IMR-90 (cell line): Measurements from ENCODE around the gene PFKP. TPM values are rescaled to one million over a fixed set of nuclear protein-coding genes. Genes with fewer than 3 reads are reported as not detected.

Source experiments
- ATAC-seq: fragments of 200-7000 bp; cut with Tn5 transposase; 2 replicates; pipeline ENCODE4 v1.9.1; 2020; ENCODE audit warnings: low read depth, mild to moderate bottlenecking, moderate library complexity
- BruUV-seq: library from RNA; stranded (reverse); fragments of 400-500 nt; replicated peaks from 2 replicates; lab custom pipeline; 2021; lab: Mats Ljungman, UMichigan
- CTCF ChIA-PET: fragments of 300-600 bp; formaldehyde crosslinking; extraction: SDS; loops from one replicate; lab custom pipeline; 2021; ENCODE audit warnings: antibody characterized with exemption; lab: Yijun Ruan, JAX
- POLR2A ChIA-PET: fragments of 300-600 bp; sonication (Branson Sonifier 250); formaldehyde crosslinking; loops from one replicate; lab custom pipeline; 2022; ENCODE audit warnings: antibody characterized with exemption; ENCODE audit not compliant: unreplicated experiment; lab: Charles Lee
- DNase-seq: peaks from one replicate; pipeline ENCODE4 v3.0.0; 2013
- H2AFZ ChIP-seq: replicated peaks from 2 replicates; pipeline ENCODE3; 2013; ENCODE audit warnings: low read length, mild to moderate bottlenecking; ENCODE audit not compliant: poor library complexity
- H2AK5ac ChIP-seq: 2 replicates; pipeline ENCODE4 v1.6.1; 2013; ENCODE audit warnings: low read depth, low read length, inconsistent platforms
- H2AK9ac ChIP-seq: replicated peaks from 2 replicates; pipeline ENCODE3; 2013; ENCODE audit warnings: mild to moderate bottlenecking, low read depth, low read length, moderate library complexity; ENCODE audit not compliant: poor library complexity
- H2BK120ac ChIP-seq: 2 replicates; pipeline ENCODE4 v1.6.1; 2013; ENCODE audit warnings: low read depth, low read length, inconsistent platforms
- H2BK15ac ChIP-seq: 3 replicates; pipeline ENCODE4 v1.6.1; 2013; ENCODE audit warnings: low read depth, low read length, inconsistent platforms
- H2BK20ac ChIP-seq: 2 replicates; pipeline ENCODE4 v1.6.1; 2013; ENCODE audit warnings: low read depth, mild to moderate bottlenecking, inconsistent platforms, low read length, moderate library complexity
- H2BK5ac ChIP-seq: 2 replicates; pipeline ENCODE4 v1.6.1; 2013; ENCODE audit warnings: mild to moderate bottlenecking, low read depth, low read length, inconsistent platforms; ENCODE audit not compliant: poor library complexity, severe bottlenecking
- H3K14ac ChIP-seq: replicated peaks from 2 replicates; pipeline ENCODE4 v1.6.1; 2013; ENCODE audit warnings: low read depth, low read length, inconsistent platforms
- H3K18ac ChIP-seq: 2 replicates; pipeline ENCODE4 v1.6.1; 2013; ENCODE audit warnings: low read depth, low read length, control low read depth
- H3K23ac ChIP-seq: 2 replicates; pipeline ENCODE4 v1.6.1; 2013; ENCODE audit warnings: low read depth, low read length, inconsistent platforms
- H3K27ac ChIP-seq: 2 replicates; pipeline ENCODE4 v1.5.1; 2013; ENCODE audit warnings: mild to moderate bottlenecking, control low read depth, low read length; ENCODE audit not compliant: insufficient read depth
- H3K27me3 ChIP-seq: 2 replicates; pipeline ENCODE4 v1.6.1; 2013; ENCODE audit warnings: low read length; ENCODE audit not compliant: control insufficient read depth, insufficient read depth
- H3K36me3 ChIP-seq: 2 replicates; pipeline ENCODE4 v1.6.1; 2013; ENCODE audit warnings: low read length, mixed read lengths; ENCODE audit not compliant: control insufficient read depth, insufficient read depth
- H3K4ac ChIP-seq: 2 replicates; pipeline ENCODE4 v1.6.1; 2013; ENCODE audit warnings: low read depth, low read length, inconsistent platforms
- H3K4me1 ChIP-seq: 2 replicates; pipeline ENCODE4 v1.6.1; 2013; ENCODE audit warnings: low read length, mixed read lengths; ENCODE audit not compliant: control insufficient read depth, insufficient read depth
- H3K4me2 ChIP-seq: 2 replicates; pipeline ENCODE4 v1.6.1; 2013; ENCODE audit warnings: low read depth, mild to moderate bottlenecking, control low read depth, low read length, moderate library complexity
- H3K4me3 ChIP-seq: 2 replicates; pipeline ENCODE4 v1.5.1; 2013; ENCODE audit warnings: low read depth, mild to moderate bottlenecking, control low read depth, low read length, moderate library complexity; ENCODE audit not compliant: insufficient read depth
- H3K56ac ChIP-seq: 2 replicates; pipeline ENCODE4 v1.6.1; 2013; ENCODE audit warnings: low read length, inconsistent platforms; ENCODE audit not compliant: insufficient read depth; ENCODE audit errors: extremely low read depth
- H3K79me1 ChIP-seq, 2 experiments: 2 replicates each; pipeline ENCODE4 v1.6.1; 2013; ENCODE audit warnings: low read length in 2 of 2, inconsistent platforms in 1 of 2, low read depth in 1 of 2
- H3K9ac ChIP-seq: 2 replicates; pipeline ENCODE4 v1.6.1; 2013; ENCODE audit warnings: low read depth, low read length, control low read depth
- H3K9me1 ChIP-seq: 2 replicates; pipeline ENCODE4 v1.6.1; 2013; ENCODE audit warnings: low read length, inconsistent platforms; ENCODE audit not compliant: insufficient read depth
- H3K9me3 ChIP-seq: 2 replicates; pipeline ENCODE4 v1.6.1; 2013; ENCODE audit warnings: low read length; ENCODE audit not compliant: control insufficient read depth, insufficient read depth
- H4K20me1 ChIP-seq: 2 replicates; pipeline ENCODE4 v1.6.1; 2013; ENCODE audit warnings: low read length, inconsistent platforms; ENCODE audit not compliant: insufficient read depth
- H4K5ac ChIP-seq: 2 replicates; pipeline ENCODE4 v1.6.1; 2013; ENCODE audit warnings: mild to moderate bottlenecking, low read depth, low read length, control low read depth
- H4K8ac ChIP-seq, 2 experiments: 2 replicates each; pipeline ENCODE4 v1.6.1; 2013; ENCODE audit warnings: low read depth in 2 of 2, low read length in 2 of 2, control low read depth in 1 of 2, inconsistent platforms in 1 of 2
- H4K91ac ChIP-seq: 2 replicates; pipeline ENCODE4 v1.6.1; 2013; ENCODE audit warnings: low read depth, low read length, inconsistent platforms; ENCODE audit not compliant: insufficient read depth
- BHLHE40 ChIP-seq: fragments of 150-350 bp; IDR thresholded peaks from 2 replicates; pipeline ENCODE4 v1.6.1; 2016; ENCODE audit warnings: mild to moderate bottlenecking, low read depth, low read length
- CHD1 ChIP-seq: IDR thresholded peaks from 2 replicates; pipeline ENCODE4 v1.6.1; 2012; ENCODE audit warnings: low read depth, low read length, improper control_type of control experiment
- FOS ChIP-seq: fragments of 150-350 bp; IDR thresholded peaks from 2 replicates; pipeline ENCODE4 v1.6.1; 2016; ENCODE audit warnings: low read depth, low read length
- MAFK ChIP-seq: IDR thresholded peaks from 2 replicates; pipeline ENCODE4 v1.6.1; 2012; ENCODE audit warnings: low read depth, low read length, improper control_type of control experiment
- MAZ ChIP-seq: IDR thresholded peaks from 2 replicates; pipeline ENCODE4 v1.6.1; 2012; ENCODE audit warnings: low read depth, mild to moderate bottlenecking, low read length, improper control_type of control experiment, moderate library complexity, borderline replicate concordance
- MXI1 ChIP-seq: IDR thresholded peaks from 2 replicates; pipeline ENCODE4 v1.6.1; 2012; ENCODE audit warnings: low read depth, mild to moderate bottlenecking, low read length, moderate library complexity, borderline replicate concordance
- NFE2L2 ChIP-seq: fragments of 150-350 bp; IDR thresholded peaks from 2 replicates; pipeline ENCODE4 v1.6.1; 2016; ENCODE audit warnings: low read depth, mild to moderate bottlenecking, low read length
- POLR2A ChIP-seq: IDR thresholded peaks from 2 replicates; pipeline ENCODE4 v1.6.1; 2012; ENCODE audit warnings: mild to moderate bottlenecking, low read depth, low read length
- RAD21 ChIP-seq: IDR thresholded peaks from 2 replicates; pipeline ENCODE4 v1.6.1; 2012; ENCODE audit warnings: low read length, improper control_type of control experiment
- RCOR1 ChIP-seq: IDR thresholded peaks from 2 replicates; pipeline ENCODE4 v1.6.1; 2012; ENCODE audit warnings: mild to moderate bottlenecking, low read length, improper control_type of control experiment; ENCODE audit not compliant: insufficient replicate concordance
- WGBS, 2 experiments: methylation state at CpG; one replicate each; pipeline versions ENCODE4 v1.1.5 to v1.1.7; 2013; ENCODE audit warnings: missing lambda C conversion rate in 2 of 2; ENCODE audit not compliant: insufficient read length in 1 of 2; ENCODE audit errors: extremely low coverage in 2 of 2; 5-methylcytosine and 5-hydroxymethylcytosine counted together
- dilution Hi-C: fragments of 300-500 bp; cut with HindIII; formaldehyde crosslinking; loops from one replicate; pipeline ENCODE4 v1.14.3; 2018; ENCODE audit warnings: low sequenced_read_pairs; ENCODE audit not compliant: unreplicated experiment
- in situ Hi-C: fragments of 300-500 bp; cut with MboI; formaldehyde crosslinking; loops from 3 replicates; pipeline ENCODE4 v1.14.3; 2019; ENCODE audit warnings: low sequenced_read_pairs, inconsistent platforms, mixed read lengths
- intact Hi-C: fragments of 100-400 bp; cut with micrococcal nuclease; formaldehyde crosslinking; loops from 2 replicates; pipeline ENCODE4 v1.10.0; 2022
- polyA plus RNA-seq, 3 experiments: library from polyadenylated mRNA; depleted of rRNA; stranded (reverse); fragments of >200 nt; gene quantifications; 2 replicates each; pipeline ENCODE4 v1.2.3, GENCODE V29; 2012; ENCODE audit warnings: low replicate concordance in 1 of 3
- total RNA-seq: library from RNA; depleted of rRNA; stranded (reverse); fragments of >200 nt; gene quantifications from 2 replicates; pipeline ENCODE4 v1.2.3, GENCODE V29; 2012
- TF ChIP-seq, protein P1 (sequence below): conservative IDR thresholded peaks from 2 replicates; pipeline ENCODE4 v1.5.1; 2012; ENCODE audit warnings: mild to moderate bottlenecking, low read depth, low read length, improper control_type of control experiment
- TF ChIP-seq, protein P2 (sequence below): fragments of 150-350 bp; IDR thresholded peaks from 2 replicates; pipeline ENCODE4 v1.6.1; 2016; ENCODE audit warnings: low read depth, mild to moderate bottlenecking, low read length, moderate library complexity, borderline replicate concordance

Gene PFKP
- total and polyA plus RNA-seq, 2 of the 4 experiments (the other 2 are of a cell fraction), result 223 to 294 TPM

DNA sequence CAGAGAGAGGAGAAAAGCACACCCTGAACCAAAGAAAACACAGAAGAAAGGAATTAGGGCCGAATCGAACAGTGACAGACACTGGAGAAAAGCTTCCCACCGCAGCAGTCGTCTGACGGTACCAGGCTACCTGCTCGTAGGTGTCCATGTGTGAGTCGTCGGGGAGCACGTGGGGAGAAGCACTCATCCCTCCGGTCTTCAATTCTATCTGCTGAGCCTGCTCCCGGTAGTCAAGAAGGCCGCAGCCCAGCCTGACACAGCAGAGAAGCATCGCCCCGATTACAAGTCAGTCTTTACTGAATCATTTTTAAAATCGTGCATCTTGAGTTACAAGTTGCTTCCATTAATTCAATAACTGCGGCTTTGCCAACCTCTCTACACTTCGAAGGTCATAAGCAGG lies 80.7 kb downstream of the PFKP start:
- Histone ChIP-seq H3K14ac (no peak overlapping the region), H4K20me1 (no peaks in the 10 kb centered on the region; the same call in none of the 2 replicates), H2BK5ac (no peak overlapping the region), H2AK9ac (no peak overlapping the region), H2BK20ac (no peak overlapping the region), H3K23ac (no peak overlapping the region), H3K9me3 (no peaks in the 10 kb centered on the region), H3K4me1 (no peaks in the 10 kb centered on the region), H2BK15ac (no peak overlapping the region), H4K8ac (no peak overlapping the region), H2BK120ac (no peak overlapping the region), H3K4me2 (no peak overlapping the region), H2AK5ac (no peak overlapping the region), H3K36me3 (peaks cover 78% of the 10 kb centered on the region), H3K4ac (no peak overlapping the region), H4K5ac (no peak overlapping the region), H3K79me1 (peaks cover 16 to 24% of the 10 kb centered on the region in 2 experiments), H3K27me3 (no peaks in the 10 kb centered on the region), H3K56ac (no peak overlapping the region), H3K27ac (no peak overlapping the region), H2AFZ (no peak overlapping the region), H3K9ac (no peak overlapping the region), H3K4me3 (no peak overlapping the region), H3K18ac (no peak overlapping the region), H3K9me1 (no peaks in the 10 kb centered on the region; the same call in 1 of the 2 replicates), H4K91ac (no peak overlapping the region)
- ATAC-seq (no peak), DNase-seq (no peak)
- POLR2A ChIA-PET, result no interaction called here
- TF ChIP-seq, protein P1, sequence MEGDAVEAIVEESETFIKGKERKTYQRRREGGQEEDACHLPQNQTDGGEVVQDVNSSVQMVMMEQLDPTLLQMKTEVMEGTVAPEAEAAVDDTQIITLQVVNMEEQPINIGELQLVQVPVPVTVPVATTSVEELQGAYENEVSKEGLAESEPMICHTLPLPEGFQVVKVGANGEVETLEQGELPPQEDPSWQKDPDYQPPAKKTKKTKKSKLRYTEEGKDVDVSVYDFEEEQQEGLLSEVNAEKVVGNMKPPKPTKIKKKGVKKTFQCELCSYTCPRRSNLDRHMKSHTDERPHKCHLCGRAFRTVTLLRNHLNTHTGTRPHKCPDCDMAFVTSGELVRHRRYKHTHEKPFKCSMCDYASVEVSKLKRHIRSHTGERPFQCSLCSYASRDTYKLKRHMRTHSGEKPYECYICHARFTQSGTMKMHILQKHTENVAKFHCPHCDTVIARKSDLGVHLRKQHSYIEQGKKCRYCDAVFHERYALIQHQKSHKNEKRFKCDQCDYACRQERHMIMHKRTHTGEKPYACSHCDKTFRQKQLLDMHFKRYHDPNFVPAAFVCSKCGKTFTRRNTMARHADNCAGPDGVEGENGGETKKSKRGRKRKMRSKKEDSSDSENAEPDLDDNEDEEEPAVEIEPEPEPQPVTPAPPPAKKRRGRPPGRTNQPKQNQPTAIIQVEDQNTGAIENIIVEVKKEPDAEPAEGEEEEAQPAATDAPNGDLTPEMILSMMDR, result no peak
- TF ChIP-seq MAZ, result no peak
- TF ChIP-seq BHLHE40, result no peak
- no peak for TF ChIP-seq MAFK
- TF ChIP-seq RAD21, result no peak
- TF ChIP-seq FOS, result no peak
- no peak for TF ChIP-seq NFE2L2
- TF ChIP-seq CHD1, result no peak
- no peak for TF ChIP-seq MXI1
- TF ChIP-seq, protein P2, sequence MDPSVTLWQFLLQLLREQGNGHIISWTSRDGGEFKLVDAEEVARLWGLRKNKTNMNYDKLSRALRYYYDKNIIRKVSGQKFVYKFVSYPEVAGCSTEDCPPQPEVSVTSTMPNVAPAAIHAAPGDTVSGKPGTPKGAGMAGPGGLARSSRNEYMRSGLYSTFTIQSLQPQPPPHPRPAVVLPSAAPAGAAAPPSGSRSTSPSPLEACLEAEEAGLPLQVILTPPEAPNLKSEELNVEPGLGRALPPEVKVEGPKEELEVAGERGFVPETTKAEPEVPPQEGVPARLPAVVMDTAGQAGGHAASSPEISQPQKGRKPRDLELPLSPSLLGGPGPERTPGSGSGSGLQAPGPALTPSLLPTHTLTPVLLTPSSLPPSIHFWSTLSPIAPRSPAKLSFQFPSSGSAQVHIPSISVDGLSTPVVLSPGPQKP, result no peak
- no peak for TF ChIP-seq RCOR1
- no peak for TF ChIP-seq POLR2A
- intact Hi-C loops, result no loop called here
- CTCF ChIA-PET, result no interaction called here
- no TSS peak for BruUV-seq
- in situ Hi-C loops, result no loop called here
- dilution Hi-C loops, result no loop called here
- 99% methylated on average over 12 of the region's 17 CpGs; no CpG with 5 or more reads in 1 of the 2 experiments for WGBS, 2 experiments
